Measurements from ENCODE around the gene KIAA1671.

The KIAA1671 gene

GRCh38 chr22:25120761-25121212 is 168.3 kb downstream of the KIAA1671 start:
- in situ Hi-C loops (cut with HindIII; ENCODE audit: low sequenced_read_pairs) = no loop called here
- TF ChIP-seq CTCF (IDR thresholded peaks at IDR 0.05; ENCODE audit: low read depth, low read length) = no peak
- H3K4me3 ChIP-seq (ENCODE audit: low read depth, low read length) = no peak overlapping the region
- DNase-seq (ENCODE audit: low read depth, low spot score) = no peak

- TF ChIP-seq CTCF (IDR thresholded peaks at IDR 0.05; ENCODE audit: low read depth, low read length) = no peak
- in situ Hi-C loops (cut with HindIII; ENCODE audit: low sequenced_read_pairs) = no loop called here
- DNase-seq (ENCODE audit: low read depth, low spot score) = no peak
- H3K4me3 ChIP-seq (ENCODE audit: low read depth, low read length) = no peak overlapping the region
These were observed 169.7 kb downstream of the KIAA1671 start for GRCh38 chr22:25122136-25122764.

GRCh38 chr22:25123677-25124076 is 171.2 kb downstream of the KIAA1671 start:
- no peak for TF ChIP-seq CTCF (IDR thresholded peaks at IDR 0.05; ENCODE audit: low read depth, low read length)
- no peak overlapping the region for H3K4me3 ChIP-seq (ENCODE audit: low read depth, low read length)
- DNase-seq (ENCODE audit: low read depth, low spot score) = no peak
- in situ Hi-C loops (cut with HindIII; ENCODE audit: low sequenced_read_pairs) = no loop called here

DNA sequence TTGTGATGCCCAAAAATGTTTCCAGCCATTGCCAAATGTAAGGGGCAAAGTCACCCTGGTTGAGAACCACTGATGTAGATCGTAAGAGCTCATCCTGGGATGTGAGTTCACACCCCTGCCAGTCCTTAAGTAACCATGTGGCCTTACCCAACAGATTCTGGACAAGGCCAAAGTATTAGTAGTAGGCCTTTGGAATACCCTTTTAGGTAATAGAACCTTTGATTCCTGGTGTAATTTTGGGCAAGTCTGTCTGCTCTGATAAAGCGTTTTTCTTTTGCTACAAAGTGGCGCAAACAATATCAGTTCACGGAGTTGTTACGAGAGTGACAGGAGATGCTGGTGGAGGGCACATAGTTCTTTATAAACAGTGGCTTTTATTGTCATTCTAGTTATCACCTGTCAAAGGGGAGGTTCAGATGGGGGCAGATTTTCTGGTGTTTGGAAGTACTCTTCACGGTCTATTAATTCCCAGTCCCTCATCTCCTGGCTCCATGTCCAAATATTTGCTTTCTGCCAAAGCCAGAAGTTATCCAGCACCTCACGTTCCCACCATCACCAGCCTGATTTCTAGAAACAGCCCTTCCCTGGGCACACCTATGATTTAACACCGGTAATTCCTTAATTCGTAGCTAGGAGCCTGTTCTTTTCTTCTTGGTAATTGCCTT is 173.3 kb downstream of the KIAA1671 start:
- in situ Hi-C loops (cut with HindIII; ENCODE audit: low sequenced_read_pairs) = no loop called here
- TF ChIP-seq CTCF (IDR thresholded peaks at IDR 0.05; ENCODE audit: low read depth, low read length) = no peak
- DNase-seq (ENCODE audit: low read depth, low spot score) = no peak
- no peak overlapping the region for H3K4me3 ChIP-seq (ENCODE audit: low read depth, low read length)

DNA sequence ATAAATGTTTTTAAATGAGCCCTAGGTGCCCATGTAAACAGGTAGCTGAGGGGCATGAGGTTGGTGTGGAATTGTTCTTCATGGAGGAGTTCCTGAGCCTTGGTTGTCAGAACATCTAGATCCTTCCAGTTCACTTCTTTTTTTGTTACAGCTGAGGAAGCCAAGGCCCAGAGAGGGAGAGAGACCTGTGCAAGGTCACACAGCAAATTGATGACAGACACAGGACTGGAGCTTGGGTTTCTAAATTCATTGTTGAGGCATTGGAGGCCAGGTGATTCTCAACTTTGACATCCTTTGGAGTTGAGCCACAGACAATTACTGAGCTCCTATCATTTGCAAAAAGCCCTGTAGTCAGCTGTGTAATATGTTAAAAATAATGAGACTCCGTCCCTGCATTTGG is 174.0 kb downstream of the KIAA1671 start:
- in situ Hi-C loops (cut with HindIII; ENCODE audit: low sequenced_read_pairs) = no loop called here
- DNase-seq (ENCODE audit: low read depth, low spot score) = no peak
- no peak for TF ChIP-seq CTCF (IDR thresholded peaks at IDR 0.05; ENCODE audit: low read depth, low read length)
- H3K4me3 ChIP-seq (ENCODE audit: low read depth, low read length) = no peak overlapping the region

- in situ Hi-C loops (cut with HindIII; ENCODE audit: low sequenced_read_pairs) = no loop called here
These were observed 174.8 kb downstream of the KIAA1671 start for GRCh38 chr22:25127318-25127717.

More at GRCh38 chr22:25127318-25127717, 174.8 kb downstream of the KIAA1671 start:
- no peak for TF ChIP-seq CTCF (IDR thresholded peaks at IDR 0.05; ENCODE audit: low read depth, low read length)
- DNase-seq (ENCODE audit: low read depth, low spot score) = no peak
- no peak overlapping the region for H3K4me3 ChIP-seq (ENCODE audit: low read depth, low read length)

Measured in astrocyte of the spinal cord (primary cell).